ENCODE results near the gene APEX2.
"Not testable (repeated sequence)": the region's sequence is repeated elsewhere in the genome, so short reads cannot be mapped to it uniquely, and the experiment has no call there.

Gene APEX2

DNA sequence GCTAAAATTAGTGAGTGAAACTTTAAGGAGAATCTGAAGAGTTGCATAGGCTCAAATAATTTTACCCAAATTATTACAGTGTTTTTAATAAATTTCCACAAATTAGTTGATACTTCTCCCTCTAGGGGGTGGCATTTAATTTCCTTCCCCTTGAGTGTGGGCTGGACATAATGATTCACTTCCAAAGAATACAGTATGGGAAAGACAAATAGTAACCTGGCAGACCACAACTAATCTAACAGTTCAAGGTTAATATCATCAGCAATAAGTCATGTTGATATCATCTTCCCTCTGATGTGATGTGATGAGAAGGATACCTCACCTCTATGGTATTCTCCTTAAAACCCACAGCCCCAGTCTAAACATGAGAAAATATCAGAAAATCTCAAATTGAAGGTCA lies 21.7 kb upstream of the APEX2 start:
- TF ChIP-seq, protein P1, sequence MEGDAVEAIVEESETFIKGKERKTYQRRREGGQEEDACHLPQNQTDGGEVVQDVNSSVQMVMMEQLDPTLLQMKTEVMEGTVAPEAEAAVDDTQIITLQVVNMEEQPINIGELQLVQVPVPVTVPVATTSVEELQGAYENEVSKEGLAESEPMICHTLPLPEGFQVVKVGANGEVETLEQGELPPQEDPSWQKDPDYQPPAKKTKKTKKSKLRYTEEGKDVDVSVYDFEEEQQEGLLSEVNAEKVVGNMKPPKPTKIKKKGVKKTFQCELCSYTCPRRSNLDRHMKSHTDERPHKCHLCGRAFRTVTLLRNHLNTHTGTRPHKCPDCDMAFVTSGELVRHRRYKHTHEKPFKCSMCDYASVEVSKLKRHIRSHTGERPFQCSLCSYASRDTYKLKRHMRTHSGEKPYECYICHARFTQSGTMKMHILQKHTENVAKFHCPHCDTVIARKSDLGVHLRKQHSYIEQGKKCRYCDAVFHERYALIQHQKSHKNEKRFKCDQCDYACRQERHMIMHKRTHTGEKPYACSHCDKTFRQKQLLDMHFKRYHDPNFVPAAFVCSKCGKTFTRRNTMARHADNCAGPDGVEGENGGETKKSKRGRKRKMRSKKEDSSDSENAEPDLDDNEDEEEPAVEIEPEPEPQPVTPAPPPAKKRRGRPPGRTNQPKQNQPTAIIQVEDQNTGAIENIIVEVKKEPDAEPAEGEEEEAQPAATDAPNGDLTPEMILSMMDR (IDR thresholded peaks at IDR 0.05; ENCODE audit: insufficient read depth, low read length, poor library complexity, severe bottlenecking): no peak
- Histone ChIP-seq H3K4me3 (replicated peaks; ENCODE audit: low read depth, low read length) (no peak overlapping the region), H3K36me3 (ENCODE audit: control insufficient read depth, insufficient read depth, low read length) (no peaks in the 10 kb centered on the region), H3K27me3 (replicated peaks; ENCODE audit: control insufficient read depth, insufficient read depth, low read length) (no peaks in the 10 kb centered on the region)
- DNase-seq (ENCODE audit: extremely low read depth, insufficient read length): no peak

DNA sequence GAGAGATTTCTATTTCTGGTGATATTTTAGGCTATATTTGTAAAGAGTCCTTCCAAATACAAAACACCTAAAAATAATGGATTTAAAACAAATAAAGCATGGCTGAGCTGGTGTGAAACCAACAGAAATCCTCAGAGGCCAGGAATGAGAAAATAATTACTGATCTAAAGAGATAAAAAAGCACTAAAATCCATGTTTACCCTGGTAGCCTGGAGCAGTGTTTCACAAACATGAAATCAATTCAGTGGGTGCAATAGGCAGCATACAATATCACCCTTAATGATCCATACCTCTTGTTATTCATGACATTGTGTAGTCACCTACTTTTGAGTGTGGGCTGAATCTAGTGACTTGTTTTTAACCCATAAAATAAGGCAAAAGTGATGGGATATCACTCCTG lies 20.7 kb upstream of the APEX2 start:
- TF ChIP-seq, protein P1 (IDR thresholded peaks at IDR 0.05; ENCODE audit: insufficient read depth, low read length, poor library complexity, severe bottlenecking): no peak
- no peak overlapping the region for H3K4me3 ChIP-seq (replicated peaks; ENCODE audit: low read depth, low read length)
- DNase-seq (ENCODE audit: extremely low read depth, insufficient read length): no peak
- no peaks in the 10 kb centered on the region for H3K27me3 ChIP-seq (replicated peaks; ENCODE audit: control insufficient read depth, insufficient read depth, low read length)
- H3K36me3 ChIP-seq (ENCODE audit: control insufficient read depth, insufficient read depth, low read length): no peaks in the 10 kb centered on the region

DNA sequence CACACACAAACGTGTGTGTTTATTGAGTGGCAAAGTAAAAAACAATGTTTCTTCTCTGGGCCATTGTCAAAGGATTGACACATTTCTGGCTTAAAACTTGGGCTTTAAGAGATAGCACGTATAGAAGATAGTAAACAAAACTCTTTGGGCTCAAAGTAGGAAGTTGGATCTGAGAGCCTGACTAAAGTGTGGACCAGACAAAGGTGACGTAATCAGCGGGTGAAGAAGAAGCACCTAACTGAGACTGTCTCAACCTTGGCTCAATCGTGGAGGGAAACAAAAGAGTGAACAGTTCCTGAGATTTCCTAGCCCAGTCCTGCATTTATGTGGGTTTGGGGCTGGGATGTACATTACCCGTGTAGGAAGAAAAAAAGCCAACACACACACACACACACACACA lies 19.8 kb upstream of the APEX2 start:
- DNase-seq (ENCODE audit: extremely low read depth, insufficient read length): no peak
- Histone ChIP-seq H3K36me3 (ENCODE audit: control insufficient read depth, insufficient read depth, low read length) (no peaks in the 10 kb centered on the region), H3K4me3 (replicated peaks; ENCODE audit: low read depth, low read length) (no peak overlapping the region), H3K27me3 (replicated peaks; ENCODE audit: control insufficient read depth, insufficient read depth, low read length) (no peaks in the 10 kb centered on the region)
- TF ChIP-seq, protein P1 (IDR thresholded peaks at IDR 0.05; ENCODE audit: insufficient read depth, low read length, poor library complexity, severe bottlenecking): no peak

DNA sequence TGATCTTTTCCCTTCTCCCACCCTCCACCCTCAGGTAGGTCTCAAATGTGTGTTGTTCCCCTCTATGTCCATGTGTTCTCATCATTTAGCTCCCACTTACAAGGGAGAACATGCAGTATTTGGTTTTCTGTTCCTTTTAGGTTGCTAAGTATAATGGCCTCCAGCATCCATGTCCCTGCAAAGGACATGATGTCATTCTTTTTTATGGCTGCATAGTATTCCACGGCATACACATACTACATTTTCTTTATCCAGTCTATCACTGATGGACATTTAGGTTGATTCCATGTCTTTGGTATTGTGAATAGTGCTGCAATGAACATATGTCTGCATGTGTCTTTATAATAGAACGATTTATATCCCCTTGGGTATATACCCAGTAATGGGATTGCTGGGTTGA lies 16.9 kb upstream of the APEX2 start:
- H3K36me3 ChIP-seq (ENCODE audit: control insufficient read depth, insufficient read depth, low read length); H3K4me3 ChIP-seq (replicated peaks; ENCODE audit: low read depth, low read length); H3K27me3 ChIP-seq (replicated peaks; ENCODE audit: control insufficient read depth, insufficient read depth, low read length); DNase-seq (ENCODE audit: extremely low read depth, insufficient read length): not testable (repeated sequence)

DNA sequence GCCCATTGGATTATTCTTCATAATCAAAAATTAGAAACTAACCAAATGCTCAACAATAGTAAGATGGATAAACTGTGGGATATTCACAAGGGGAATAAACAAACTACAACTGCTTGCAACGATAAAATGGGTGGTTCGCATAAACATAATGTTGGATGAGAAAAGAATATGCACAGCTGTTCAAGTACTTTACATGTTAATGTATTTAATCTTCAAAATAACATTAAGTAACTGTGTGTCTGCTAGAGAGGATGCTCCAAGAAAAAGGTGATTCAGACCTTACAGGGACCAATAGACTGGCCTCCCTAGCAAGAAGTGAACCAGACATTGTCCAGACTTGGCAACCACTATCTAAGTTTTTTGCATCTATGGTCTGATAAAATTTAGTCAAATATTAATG lies 8.5 kb upstream of the APEX2 start:
- H3K4me3 ChIP-seq (replicated peaks; ENCODE audit: low read depth, low read length): no peak overlapping the region
- TF ChIP-seq, protein P1 (IDR thresholded peaks at IDR 0.05; ENCODE audit: insufficient read depth, low read length, poor library complexity, severe bottlenecking): no peak
- H3K36me3 ChIP-seq (ENCODE audit: control insufficient read depth, insufficient read depth, low read length): no peaks in the 10 kb centered on the region

DNA sequence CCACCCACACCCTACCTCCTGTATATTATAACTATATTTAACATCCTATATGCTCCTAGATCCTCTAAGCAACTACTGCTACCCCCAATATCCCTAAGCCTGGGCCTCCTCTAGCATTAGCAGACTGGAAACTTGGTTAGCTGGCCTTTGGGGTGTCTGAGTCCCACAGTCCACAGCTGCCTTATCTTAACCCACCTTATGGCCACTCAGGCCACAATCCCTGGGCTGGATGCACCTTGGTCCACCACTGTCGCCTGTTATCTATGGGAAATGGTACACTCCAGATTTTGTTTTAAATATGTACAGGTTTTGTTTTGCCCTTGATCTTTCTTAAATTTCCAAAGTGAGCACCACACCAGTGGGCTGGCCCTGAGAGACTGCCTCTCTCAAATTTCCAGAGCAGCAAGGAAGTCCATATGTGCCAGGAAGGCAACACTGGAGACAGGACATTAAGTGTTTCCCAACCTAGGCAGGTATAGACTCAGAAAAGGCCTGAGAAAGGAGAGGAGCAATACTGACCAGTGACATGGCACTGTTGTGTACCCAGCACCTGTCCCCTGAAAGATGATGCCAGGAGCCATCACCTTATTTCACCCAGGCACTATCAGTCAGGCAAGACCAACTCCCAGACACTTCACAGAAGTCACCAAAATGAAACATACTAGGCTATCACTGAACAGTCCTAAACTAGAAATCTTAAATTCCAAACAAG lies 7.1 kb upstream of the APEX2 start:
- H3K36me3 ChIP-seq (ENCODE audit: control insufficient read depth, insufficient read depth, low read length): no peaks in the 10 kb centered on the region
- TF ChIP-seq, protein P1 (IDR thresholded peaks at IDR 0.05; ENCODE audit: insufficient read depth, low read length, poor library complexity, severe bottlenecking): no peak
- H3K27me3 ChIP-seq (replicated peaks; ENCODE audit: control insufficient read depth, insufficient read depth, low read length): no peaks in the 10 kb centered on the region
- DNase-seq (ENCODE audit: extremely low read depth, insufficient read length): no peak
- H3K4me3 ChIP-seq (replicated peaks; ENCODE audit: low read depth, low read length): no peak overlapping the region

More for the DNA sequence above, 8.5 kb upstream of the APEX2 start:
- H3K27me3 ChIP-seq (replicated peaks; ENCODE audit: control insufficient read depth, insufficient read depth, low read length): no peaks in the 10 kb centered on the region
- no peak for DNase-seq (ENCODE audit: extremely low read depth, insufficient read length)
